Tibial nerve (tissue), 4 donors: Measurements from ENCODE around the gene STRBP. TPM values are rescaled to one million over a fixed set of nuclear protein-coding genes. Genes with fewer than 3 reads are reported as not detected.

Experiments
- DNase-seq, 2 donors: peaks; one replicate each; pipeline ENCODE4 v3.0.0-alpha.2; 2019; ENCODE audit warnings: low spot score in 2 of 2
- H3K27ac ChIP-seq, 4 donors: fragments of 200-600 bp; sonication (generic) in 3 of 4; one replicate each; pipeline ENCODE4 v1.5.1; 2017 to 2019; ENCODE audit warnings: mild to moderate bottlenecking in 1 of 4
- H3K27me3 ChIP-seq, 2 donors: fragments of 200-600 bp; sonication (generic) in 1 of 2; one replicate each; pipeline versions ENCODE4 v1.5.1 to v1.6.0; 2017 to 2019
- H3K36me3 ChIP-seq, 3 donors: fragments of 200-600 bp; sonication (generic); one replicate each; pipeline ENCODE4 v1.5.1; 2018 to 2019
- H3K4me1 ChIP-seq, 4 donors: fragments of 200-600 bp; sonication (generic) in 3 of 4; one replicate each; pipeline ENCODE4 v1.5.1; 2017 to 2019
- H3K4me3 ChIP-seq, 4 donors: fragments of 200-600 bp; sonication (generic) in 3 of 4; one replicate each; pipeline ENCODE4 v1.5.1; 2017 to 2019; ENCODE audit warnings: mild to moderate bottlenecking in 1 of 4, moderate library complexity in 1 of 4
- H3K9me3 ChIP-seq, 4 donors: fragments of 200-600 bp; sonication (generic) in 3 of 4; one replicate each; pipeline ENCODE4 v1.5.1; 2017 to 2019
- EP300 ChIP-seq, 2 donors: sonication (generic); formaldehyde crosslinking; IDR thresholded peaks; one replicate each; pipeline ENCODE4 v1.6.1; 2017; ENCODE audit warnings: antibody characterized with exemption in 2 of 2, mild to moderate bottlenecking in 1 of 2
- POLR2A ChIP-seq, 2 donors: fragments of 450-650 bp; IDR thresholded peaks; one replicate each; pipeline ENCODE4 v1.6.1; 2017; ENCODE audit warnings: antibody characterized with exemption in 2 of 2, mild to moderate bottlenecking in 2 of 2, moderate library complexity in 2 of 2
- WGBS, 2 donors: methylation state at CpG; one replicate each; pipeline ENCODE4 v1.1.5; 2018; 5-methylcytosine and 5-hydroxymethylcytosine counted together
- total RNA-seq, 4 donors: library from RNA; depleted of rRNA; stranded (reverse); fragments of >200 nt; gene quantifications; one replicate each; pipeline ENCODE4 v1.1.0, GENCODE V29; 2016
- TF ChIP-seq, protein P1 (sequence below), 5 experiments: fragments of 200-600 bp in 3 of 5; fragments of 450-650 bp in 2 of 5; sonication (generic) in 3 of 5; IDR thresholded peaks; one replicate each; pipeline ENCODE4 v1.5.1; 2016 to 2019; ENCODE audit warnings: antibody characterized with exemption in 5 of 5, mild to moderate bottlenecking in 3 of 5, moderate library complexity in 2 of 5

The STRBP gene
- total RNA-seq, 4 donors from 2014 or later, result 3.5 to 20.4 (median 4.9) TPM

DNA sequence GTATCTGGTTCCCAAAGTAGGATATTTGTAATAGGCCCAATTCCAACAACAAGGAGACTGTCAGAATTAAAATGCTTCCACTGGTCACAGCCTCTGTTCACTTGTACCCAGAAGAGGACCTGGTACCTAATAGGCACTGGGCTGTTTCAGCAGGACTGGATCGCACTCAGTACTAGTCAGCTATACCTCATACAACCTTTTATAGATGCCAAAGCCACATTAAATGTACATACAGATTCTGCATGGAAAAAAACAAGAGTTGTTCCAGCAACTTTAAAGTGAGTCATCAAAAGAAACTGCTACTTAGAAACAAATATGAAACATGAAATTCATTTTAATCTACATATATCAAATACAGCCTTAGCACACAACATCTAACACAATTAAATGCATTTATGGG, 147.4 kb downstream of the STRBP start:
- no peak overlapping the region for H3K27ac ChIP-seq
- no peaks in the 10 kb centered on the region for H3K9me3 ChIP-seq
- H3K4me3 ChIP-seq, result no peak overlapping the region
- peaks cover 0 to 3% (median 0%) of the 10 kb centered on the region in 4 donors for H3K4me1 ChIP-seq
- TF ChIP-seq, protein P1, sequence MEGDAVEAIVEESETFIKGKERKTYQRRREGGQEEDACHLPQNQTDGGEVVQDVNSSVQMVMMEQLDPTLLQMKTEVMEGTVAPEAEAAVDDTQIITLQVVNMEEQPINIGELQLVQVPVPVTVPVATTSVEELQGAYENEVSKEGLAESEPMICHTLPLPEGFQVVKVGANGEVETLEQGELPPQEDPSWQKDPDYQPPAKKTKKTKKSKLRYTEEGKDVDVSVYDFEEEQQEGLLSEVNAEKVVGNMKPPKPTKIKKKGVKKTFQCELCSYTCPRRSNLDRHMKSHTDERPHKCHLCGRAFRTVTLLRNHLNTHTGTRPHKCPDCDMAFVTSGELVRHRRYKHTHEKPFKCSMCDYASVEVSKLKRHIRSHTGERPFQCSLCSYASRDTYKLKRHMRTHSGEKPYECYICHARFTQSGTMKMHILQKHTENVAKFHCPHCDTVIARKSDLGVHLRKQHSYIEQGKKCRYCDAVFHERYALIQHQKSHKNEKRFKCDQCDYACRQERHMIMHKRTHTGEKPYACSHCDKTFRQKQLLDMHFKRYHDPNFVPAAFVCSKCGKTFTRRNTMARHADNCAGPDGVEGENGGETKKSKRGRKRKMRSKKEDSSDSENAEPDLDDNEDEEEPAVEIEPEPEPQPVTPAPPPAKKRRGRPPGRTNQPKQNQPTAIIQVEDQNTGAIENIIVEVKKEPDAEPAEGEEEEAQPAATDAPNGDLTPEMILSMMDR (IDR thresholded peaks at IDR 0.05), result no peak
- TF ChIP-seq EP300 (IDR thresholded peaks at IDR 0.05), result no peak
- TF ChIP-seq POLR2A (IDR thresholded peaks at IDR 0.05), result no peak
- H3K27me3 ChIP-seq, result no peaks in the 10 kb centered on the region
- no peak for DNase-seq
- H3K36me3 ChIP-seq, result no peaks in the 10 kb centered on the region
- WGBS, 2 donors, result 92 to 96% methylated on average over 1 of the region's 1 CpG

DNA sequence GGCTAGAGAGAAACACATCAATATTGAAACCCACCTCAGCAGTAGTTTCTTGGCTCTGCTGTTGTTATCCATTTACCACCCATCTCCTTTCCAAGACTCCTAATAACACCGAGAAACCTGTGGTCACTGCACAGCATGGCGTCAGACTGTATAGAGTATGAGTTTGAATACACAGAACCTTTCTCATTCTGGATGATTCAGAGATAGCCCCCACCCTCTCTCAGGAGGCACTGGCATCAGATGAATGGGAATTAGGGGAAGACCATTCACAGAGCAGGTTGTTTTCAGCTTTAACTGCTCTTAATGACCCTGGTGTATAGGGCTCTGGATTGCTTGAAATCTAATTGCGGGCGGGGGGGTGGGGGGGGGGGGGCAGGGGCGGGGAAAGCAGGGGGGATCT, 148.3 kb downstream of the STRBP start:
- WGBS, 2 donors, result 52 to 58% methylated on average over 5 of the region's 5 CpGs
- H3K4me3 ChIP-seq, result no peak overlapping the region
- no peaks in the 10 kb centered on the region for H3K27me3 ChIP-seq
- H3K4me1 ChIP-seq, result peaks cover 0 to 3% (median 0%) of the 10 kb centered on the region in 4 donors
- H3K9me3 ChIP-seq, result no peaks in the 10 kb centered on the region
- no peak for DNase-seq
- no peak overlapping the region for H3K27ac ChIP-seq
- TF ChIP-seq, protein P1 (IDR thresholded peaks at IDR 0.05), result no peak
- TF ChIP-seq EP300 (IDR thresholded peaks at IDR 0.05), result no peak
- TF ChIP-seq POLR2A (IDR thresholded peaks at IDR 0.05), result no peak
- H3K36me3 ChIP-seq, result no peaks in the 10 kb centered on the region

DNA sequence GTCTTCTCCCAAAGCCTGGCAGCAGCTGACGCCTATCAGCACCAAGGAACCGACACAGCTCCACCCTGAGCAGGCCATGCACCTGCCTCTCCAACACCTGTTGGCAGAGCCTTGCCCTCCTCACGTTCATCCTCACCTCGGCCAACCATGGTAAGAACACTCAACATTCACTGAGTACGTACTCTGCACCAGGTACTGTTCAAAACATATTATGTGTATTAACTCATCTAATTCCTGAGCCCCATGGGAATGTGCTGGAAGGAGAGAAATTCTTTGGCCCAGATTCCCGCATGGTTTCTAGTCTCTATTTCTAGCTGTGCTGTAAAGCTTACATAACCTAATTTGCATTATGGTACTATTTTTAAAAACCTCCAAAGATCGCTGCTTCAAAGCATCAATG, 148.8 kb downstream of the STRBP start:
- H3K4me1 ChIP-seq, result peaks cover 0 to 3% (median 0%) of the 10 kb centered on the region in 4 donors
- no peak overlapping the region for H3K27ac ChIP-seq
- H3K9me3 ChIP-seq, result no peaks in the 10 kb centered on the region
- DNase-seq, result no peak
- no peaks in the 10 kb centered on the region for H3K36me3 ChIP-seq
- H3K4me3 ChIP-seq, result no peak overlapping the region
- no peaks in the 10 kb centered on the region for H3K27me3 ChIP-seq
- no peak for TF ChIP-seq POLR2A (IDR thresholded peaks at IDR 0.05)
- TF ChIP-seq, protein P1 (IDR thresholded peaks at IDR 0.05), result no peak
- no peak for TF ChIP-seq EP300 (IDR thresholded peaks at IDR 0.05)
- WGBS, 2 donors, result 66 to 68% methylated on average over 7 of the region's 7 CpGs

DNA sequence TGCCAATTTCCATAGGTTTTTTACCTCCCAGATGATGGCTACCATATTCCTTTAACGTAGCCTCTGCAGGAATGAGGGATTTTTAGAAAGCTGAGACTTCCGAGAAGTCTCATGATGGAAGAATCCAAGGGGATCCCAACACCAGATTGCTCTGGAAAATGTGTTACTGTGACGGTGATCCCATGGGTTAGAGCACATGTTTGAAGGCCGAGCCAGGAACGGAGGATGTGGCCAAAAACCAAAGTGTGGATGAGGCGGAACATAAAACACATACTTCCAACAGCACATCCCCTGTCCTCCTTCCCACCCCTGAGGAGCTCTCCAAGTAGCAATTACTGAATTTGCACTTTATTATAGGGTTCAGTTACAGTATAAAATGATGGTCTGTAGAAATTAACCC, 152.3 kb downstream of the STRBP start:
- H3K27ac ChIP-seq, result no peak overlapping the region
- no peaks in the 10 kb centered on the region for H3K36me3 ChIP-seq
- TF ChIP-seq, protein P1 (IDR thresholded peaks at IDR 0.05), result no peak
- no peak for TF ChIP-seq POLR2A (IDR thresholded peaks at IDR 0.05)
- TF ChIP-seq EP300 (IDR thresholded peaks at IDR 0.05), result no peak
- no peak for DNase-seq
- no peak overlapping the region for H3K4me3 ChIP-seq
- H3K27me3 ChIP-seq, result no peaks in the 10 kb centered on the region
- WGBS, 2 donors, result 71 to 74% methylated on average over 6 of the region's 6 CpGs
- H3K9me3 ChIP-seq, result no peaks in the 10 kb centered on the region
- peaks cover 0 to 6% (median 0%) of the 10 kb centered on the region in 4 donors for H3K4me1 ChIP-seq

DNA sequence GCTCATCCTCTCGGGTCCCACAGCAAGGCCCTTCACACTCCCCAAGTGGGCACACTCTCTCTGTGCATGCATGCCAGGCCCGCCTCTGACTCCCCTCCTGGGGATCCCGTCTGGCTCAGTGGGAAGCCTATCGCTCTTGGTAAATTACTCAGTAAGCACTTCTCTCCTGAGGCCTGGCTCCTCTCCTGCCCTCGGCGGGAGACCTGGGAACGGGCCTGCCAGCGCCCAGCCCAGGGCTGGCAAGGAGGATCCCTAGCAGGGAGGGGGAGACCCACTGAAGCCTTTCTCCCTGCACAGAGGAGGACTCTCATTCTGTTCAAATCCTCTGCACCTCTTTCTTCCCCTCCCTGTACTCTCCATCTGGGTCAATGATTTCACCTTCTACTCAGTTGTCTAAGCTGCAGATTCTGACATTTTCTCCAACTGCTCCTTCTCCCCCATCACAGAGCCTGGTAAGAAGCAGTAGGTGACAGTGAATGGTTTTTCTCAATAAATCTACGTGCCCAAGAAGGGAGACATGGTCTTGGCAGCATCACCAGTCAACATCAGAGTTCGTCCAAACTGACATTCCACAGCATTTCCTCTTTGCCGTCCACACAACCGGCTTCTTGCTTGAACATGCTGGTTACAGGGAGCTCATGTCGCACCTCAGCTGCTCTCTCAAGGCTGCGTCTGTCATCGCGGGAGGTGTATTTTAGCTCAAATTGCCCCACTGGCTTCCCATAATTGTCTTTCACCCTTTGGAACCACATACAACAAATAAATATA, 153.1 kb downstream of the STRBP start:
- Histone ChIP-seq H3K27me3 (no peaks in the 10 kb centered on the region), H3K36me3 (peaks cover 0 to 7% (median 0%) of the 10 kb centered on the region in 3 donors), H3K27ac (no peak overlapping the region), H3K9me3 (no peaks in the 10 kb centered on the region), H3K4me1 (peaks cover 0 to 6% (median 0%) of the 10 kb centered on the region in 4 donors), H3K4me3 (no peak overlapping the region)
- DNase-seq, result no peak
- 87 to 89% methylated on average over 12 to 16 of the region's 16 CpGs for WGBS, 2 donors
- TF ChIP-seq, protein P1 (IDR thresholded peaks at IDR 0.05), result no peak
- TF ChIP-seq POLR2A (IDR thresholded peaks at IDR 0.05), result no peak
- TF ChIP-seq EP300 (IDR thresholded peaks at IDR 0.05), result no peak
